GOT3 (cell line): ENCODE measurements around the gene MB21D2.
"Not testable (repeated sequence)": the region's sequence is repeated elsewhere in the genome, so short reads cannot be mapped to it uniquely, and the experiment has no call there.

Experiments used
- DNase-seq: peaks from one replicate; lab custom pipeline; 2025; ENCODE audit warnings: mixed read lengths; lab: John Stamatoyannopoulos, UW

Gene MB21D2

DNA sequence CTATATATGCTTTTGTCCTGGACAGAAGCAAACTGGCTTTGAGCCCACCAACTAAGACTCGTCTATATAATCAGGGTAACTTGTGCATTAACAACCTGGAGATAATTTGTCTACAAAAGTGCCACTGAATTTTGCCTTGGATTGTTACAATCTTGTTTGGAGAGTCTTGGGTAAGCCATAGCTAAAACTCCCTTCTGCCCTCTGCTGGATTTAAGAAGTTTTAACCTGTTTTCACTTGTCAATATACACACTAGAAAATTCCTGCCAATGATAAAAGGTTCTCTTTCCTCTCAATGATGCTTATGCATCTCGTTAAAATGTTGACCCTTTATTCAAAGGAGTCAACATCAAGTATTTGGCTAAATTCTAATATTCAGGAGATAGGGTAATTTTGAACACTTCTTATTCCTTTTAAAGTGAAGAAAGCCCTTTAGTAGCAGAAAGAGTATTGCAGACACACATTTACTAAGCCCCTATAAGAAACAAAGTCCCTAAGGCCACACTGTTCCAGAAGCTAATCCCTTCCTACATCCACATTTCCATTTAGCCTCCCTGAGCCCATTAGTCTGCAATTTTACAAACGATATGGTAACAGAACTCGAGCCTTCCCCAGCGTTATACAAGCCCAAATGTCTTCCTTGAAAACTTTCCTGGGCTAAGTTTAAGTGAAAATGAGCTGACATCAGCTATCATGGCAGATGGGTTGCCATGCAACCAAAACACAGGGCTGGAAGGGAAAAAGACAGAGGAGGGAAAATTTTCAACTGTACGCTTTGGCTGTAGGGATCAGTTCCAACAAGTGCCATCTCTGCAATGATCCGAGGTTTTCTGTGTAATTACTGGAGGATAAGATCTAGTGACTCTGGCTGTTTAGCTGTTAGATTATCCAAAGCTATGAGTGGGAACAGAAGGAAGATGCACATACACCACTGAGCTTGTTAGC lies 114.4 kb downstream of the MB21D2 start:
- DNase-seq: no peak

DNA sequence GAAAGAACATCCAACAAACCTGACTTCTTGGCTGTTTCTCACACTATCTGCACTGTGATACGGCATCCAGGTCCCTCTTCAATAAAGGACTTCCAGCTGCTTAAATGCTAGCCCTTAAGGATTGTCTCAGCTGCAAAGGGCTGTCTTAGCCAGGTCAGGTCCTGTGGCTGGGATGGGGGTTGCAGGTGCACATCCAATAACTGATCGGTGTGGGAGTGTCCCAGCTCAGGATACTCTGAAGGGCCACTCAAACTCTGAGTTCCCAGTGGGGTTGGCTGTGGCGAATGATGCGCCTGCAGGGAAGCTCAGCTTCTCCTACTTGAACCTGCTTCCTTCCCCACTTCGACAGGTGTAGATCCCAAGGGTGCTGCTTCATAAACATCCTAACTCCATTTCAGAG lies 115.7 kb downstream of the MB21D2 start:
- DNase-seq: no peak

GRCh38 chr3:192799721-192800120 lies 117.9 kb downstream of the MB21D2 start:
- DNase-seq: no peak

DNA sequence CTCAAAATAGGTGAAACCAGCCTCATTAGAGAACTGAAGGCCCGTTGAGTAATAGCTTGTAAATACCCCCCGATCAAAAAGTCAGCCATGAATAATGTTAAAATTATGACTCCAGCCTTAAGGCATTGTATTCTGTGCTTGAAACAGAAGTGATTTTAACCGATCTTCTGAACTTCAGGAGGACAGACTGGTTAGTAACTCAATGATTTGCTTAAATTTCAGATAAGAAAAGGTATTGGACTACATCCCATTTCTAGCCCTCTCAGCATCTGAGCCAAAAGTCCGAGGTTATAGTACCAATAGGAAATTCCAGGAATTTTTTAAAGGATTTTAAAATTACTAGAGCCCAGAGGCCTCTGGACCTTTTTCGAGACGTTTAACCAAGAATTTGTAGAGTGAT lies 122.6 kb downstream of the MB21D2 start:
- DNase-seq: no peak

DNA sequence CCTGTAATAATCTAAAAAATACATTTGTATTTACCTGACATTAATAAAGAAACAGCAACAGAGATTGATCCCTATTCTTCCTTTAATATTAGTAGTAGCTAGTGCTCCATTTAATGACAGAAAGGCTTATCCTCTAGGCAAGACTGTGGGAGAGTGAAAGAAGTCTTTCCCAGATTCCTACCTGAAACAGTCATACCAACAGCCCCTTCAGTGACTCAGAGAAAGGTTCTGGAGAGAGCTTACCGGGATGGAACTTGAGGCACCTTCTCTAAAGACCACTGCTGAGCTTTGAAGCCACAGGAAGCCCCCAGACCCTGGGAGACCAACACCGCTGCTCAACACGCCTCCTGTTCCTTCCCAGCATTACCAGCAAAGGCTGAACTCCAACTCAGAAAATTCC lies 123.4 kb downstream of the MB21D2 start:
- no peak for DNase-seq

DNA sequence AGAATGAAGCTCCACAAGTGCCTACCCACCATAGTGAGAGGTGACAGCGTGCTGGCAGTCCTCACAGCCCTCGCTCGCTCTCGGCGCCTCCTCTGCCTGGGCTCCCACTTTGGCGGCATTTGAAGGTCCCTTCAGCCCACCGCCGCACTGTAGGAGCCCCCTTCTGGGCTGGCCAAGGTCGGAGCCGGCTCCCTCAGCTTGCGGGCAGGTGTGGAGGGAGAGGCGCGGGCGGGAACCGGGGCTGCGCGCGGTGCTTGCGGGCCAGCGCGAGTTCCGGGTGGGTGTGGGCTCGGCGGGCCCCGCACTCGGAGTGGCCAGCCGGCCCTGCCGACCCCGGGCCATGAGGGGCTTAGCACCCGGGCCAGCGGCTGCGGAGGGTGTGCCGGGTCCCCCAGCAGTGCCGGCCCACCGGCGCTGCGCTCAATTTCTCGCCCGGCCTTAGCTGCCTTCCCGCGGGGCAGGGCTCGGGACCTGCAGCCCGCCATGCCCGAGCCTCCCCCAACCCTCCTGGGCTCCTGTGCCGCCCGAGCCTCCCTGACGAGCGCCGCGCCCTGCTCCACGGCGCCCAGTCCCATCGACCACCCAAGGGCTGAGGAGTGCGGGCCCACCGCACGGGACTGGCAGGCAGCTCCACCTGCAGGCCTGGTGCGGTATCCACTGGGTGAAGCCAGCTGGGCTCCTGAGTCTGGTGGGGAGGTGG lies 128.7 kb downstream of the MB21D2 start:
- DNase-seq: not testable (repeated sequence)

DNA sequence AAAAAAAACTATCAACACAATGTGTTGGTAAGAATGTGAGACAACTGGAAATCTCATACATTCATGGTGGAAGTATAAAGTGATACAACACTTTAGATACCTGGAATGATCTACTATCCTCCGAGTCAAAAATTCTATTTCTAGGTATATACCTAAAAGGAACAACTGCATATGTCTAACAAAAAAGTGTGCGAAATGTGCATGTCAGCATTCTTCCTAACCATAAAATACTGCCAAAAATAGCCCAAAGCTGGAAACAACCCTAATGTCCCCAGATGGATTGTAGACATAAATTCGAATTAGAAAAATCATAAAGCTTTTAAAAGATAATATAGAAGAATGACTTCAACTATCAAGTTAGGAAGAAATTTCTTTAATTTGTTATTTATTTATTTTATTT lies 139.1 kb downstream of the MB21D2 start:
- DNase-seq: no peak

DNA sequence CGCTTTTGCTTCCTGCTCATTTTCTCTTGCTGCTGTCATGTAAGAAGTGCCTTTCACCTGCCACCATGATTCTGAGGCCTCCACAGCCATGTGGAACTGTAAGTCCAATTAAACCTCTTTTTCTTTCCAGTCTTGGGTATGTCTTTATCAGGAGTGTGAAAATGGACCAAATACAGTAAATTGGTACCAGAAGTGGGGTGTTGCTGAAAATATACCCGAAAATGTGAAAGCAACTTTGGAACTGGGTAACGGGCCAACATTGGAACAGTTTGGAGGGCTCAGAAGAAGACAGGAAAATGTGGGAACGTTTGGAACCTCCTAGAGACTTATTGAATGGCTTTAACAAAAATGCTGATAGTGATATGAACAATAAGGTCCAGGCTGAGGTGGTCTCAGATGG lies 143.3 kb downstream of the MB21D2 start:
- not testable (repeated sequence) for DNase-seq

GRCh38 chr3:192772240-192772894 lies 145.3 kb downstream of the MB21D2 start:
- no peak for DNase-seq

GRCh38 chr3:192758654-192759053 lies 159.0 kb downstream of the MB21D2 start:
- DNase-seq: no peak

- DNase-seq: no peak
Measured at GRCh38 chr3:192751148-192751547, 166.5 kb downstream of the MB21D2 start.

DNA sequence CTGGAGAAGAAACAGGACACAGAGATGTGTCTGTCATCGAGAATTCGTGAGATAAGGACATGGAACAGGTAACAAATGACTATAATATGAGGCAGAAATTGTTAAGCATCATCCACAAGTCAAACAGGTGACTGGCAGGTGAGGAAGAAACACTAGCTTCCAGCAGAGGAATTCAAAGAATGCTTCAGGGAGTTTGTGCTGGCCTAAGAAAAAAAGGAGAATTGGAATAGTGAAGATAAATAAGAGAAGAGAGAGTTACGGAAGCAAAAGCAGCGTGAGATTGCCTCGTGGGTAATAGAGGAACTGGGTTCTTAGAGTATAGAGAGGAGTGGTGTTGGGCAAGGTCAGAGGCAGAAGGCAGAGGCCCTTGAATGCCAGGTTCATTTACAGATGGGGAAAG lies 167.5 kb downstream of the MB21D2 start:
- DNase-seq: no peak

DNA sequence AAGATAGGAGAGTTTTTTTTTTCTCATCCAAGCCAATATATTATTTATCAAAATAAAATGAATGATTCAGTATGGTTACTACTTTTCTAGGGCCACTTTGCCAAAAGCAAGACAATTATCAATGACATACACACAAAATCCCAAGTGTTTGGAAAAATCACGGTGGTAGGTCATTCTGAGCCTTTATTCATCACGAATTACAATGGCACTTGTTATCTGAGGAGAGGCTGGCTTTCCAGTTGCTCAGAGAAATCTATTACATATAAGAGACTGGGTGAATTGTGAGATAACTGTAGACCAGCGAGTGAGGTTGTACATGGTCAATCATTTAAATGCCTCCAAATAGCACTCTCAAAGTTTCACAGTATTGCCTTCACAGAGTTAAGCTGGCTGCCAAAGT lies 169.9 kb downstream of the MB21D2 start:
- DNase-seq: no peak

DNA sequence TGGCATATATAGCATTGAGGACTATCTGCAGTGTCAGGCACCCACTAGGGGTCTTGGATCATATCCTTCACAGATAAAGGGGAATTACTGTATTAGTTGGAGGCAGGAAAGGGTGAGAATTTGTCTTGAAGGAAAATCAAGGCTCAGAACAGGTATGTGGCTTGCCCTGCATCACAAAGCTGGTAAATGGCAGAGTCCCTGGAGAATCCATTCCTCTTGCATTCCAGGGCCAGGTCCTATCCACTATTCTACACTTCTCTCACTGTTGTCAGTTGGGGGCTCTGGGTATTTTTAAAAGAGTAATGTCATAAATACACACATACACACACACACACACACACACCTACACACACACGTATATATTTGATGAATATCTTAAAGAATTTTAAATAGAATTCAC lies 170.5 kb downstream of the MB21D2 start:
- no peak for DNase-seq
